Retinal pigment epithelial cell (primary cell): Measurements from ENCODE around the gene FOXK1.

Source experiments
- DNase-seq: peaks from one replicate; pipeline ENCODE4 v3.0.0-alpha.2; 2010; ENCODE audit warnings: low read depth
- H3K4me3 ChIP-seq: 2 replicates; pipeline ENCODE4 v1.5.1; 2011; ENCODE audit warnings: mild to moderate bottlenecking, low read length, control low read depth, moderate library complexity
- CTCF ChIP-seq: conservative IDR thresholded peaks from 2 replicates; pipeline ENCODE4 v1.5.1; 2011; ENCODE audit warnings: low read depth, low read length, control low read depth, inconsistent platforms

Gene FOXK1

GRCh38 chr7:4803397-4804241, 121.5 kb downstream of the FOXK1 start:
- no peak for DNase-seq
- H3K4me3 ChIP-seq = no peak overlapping the region
- TF ChIP-seq CTCF = no peak

GRCh38 chr7:4805110-4805983, 123.3 kb downstream of the FOXK1 start:
- DNase-seq = no peak
- TF ChIP-seq CTCF = no peak
- no peak overlapping the region for H3K4me3 ChIP-seq

GRCh38 chr7:4805984-4806300, 123.8 kb downstream of the FOXK1 start:
- TF ChIP-seq CTCF = no peak
- H3K4me3 ChIP-seq = no peak overlapping the region
- DNase-seq = no peak

GRCh38 chr7:4806983-4807597, 125.0 kb downstream of the FOXK1 start:
- no peak for DNase-seq
- no peak for TF ChIP-seq CTCF
- no peak overlapping the region for H3K4me3 ChIP-seq

- H3K4me3 ChIP-seq = no peak overlapping the region
- DNase-seq = no peak
- no peak for TF ChIP-seq CTCF
Observed at GRCh38 chr7:4807598-4808016, 125.5 kb downstream of the FOXK1 start.

GRCh38 chr7:4808026-4808425, 125.9 kb downstream of the FOXK1 start:
- H3K4me3 ChIP-seq = no peak overlapping the region
- DNase-seq = no peak
- no peak for TF ChIP-seq CTCF
